Measurements from ENCODE around the gene ZBTB11. TPM values are rescaled to one million over a fixed set of nuclear protein-coding genes. Genes with fewer than 3 reads are reported as not detected.

ZBTB11 gene
- total RNA-seq, 1 experiment from 2014 or later, result 14.8 TPM

GRCh38 chr3:101724329-101725193 is 47.6 kb upstream of the ZBTB11 start, which contains the start of gene CEP97:
CEP97 (plus strand) TSS chr3:101724614; CDS start chr3:101724677, 63 bp downstream.
- H3K27ac ChIP-seq (ENCODE audit: insufficient read length, low read depth, low read length), result no peak within 1 kb of the TSS

More at GRCh38 chr3:101724329-101725193, 47.6 kb upstream of the ZBTB11 start, which contains the start of gene CEP97:
- no peak for TF ChIP-seq CTCF (conservative IDR thresholded peaks at IDR 0.05)
- Histone ChIP-seq H2BK5ac (ENCODE audit: insufficient read length, low read length) (no peak within 1 kb of the TSS), H3K79me2 (ENCODE audit: insufficient read depth, low read length) (no peaks in the 10 kb centered on the region), H3K56ac (ENCODE audit: insufficient read length, low read depth, low read length) (no peak within 1 kb of the TSS), H2BK20ac (ENCODE audit: low read depth, low read length, poor library complexity, severe bottlenecking) (no peak within 1 kb of the TSS), H4K91ac (ENCODE audit: insufficient read length, low read depth, low read length) (no peak within 1 kb of the TSS), H3K27me3 (ENCODE audit: insufficient read depth, low read length) (no peaks in the 10 kb centered on the region), H2BK12ac (ENCODE audit: insufficient read length, low read depth, low read length) (no peak within 1 kb of the TSS), H3K23ac (ENCODE audit: insufficient read length, low read depth, low read length) (no peak within 1 kb of the TSS), H2AFZ (ENCODE audit: low read length) (peak within 1 kb of the TSS; percentile 88), H3K18ac (ENCODE audit: insufficient read length, low read depth, low read length) (no peak within 1 kb of the TSS), H2BK120ac (ENCODE audit: low read depth, low read length, poor library complexity, severe bottlenecking) (no peak within 1 kb of the TSS), H2AK5ac (ENCODE audit: insufficient read length, low read length) (no peak within 1 kb of the TSS), H4K8ac (replicated peaks; ENCODE audit: insufficient read length, low read depth, low read length) (no peak within 1 kb of the TSS), H3K23me2 (ENCODE audit: insufficient read length, low read depth, low read length, poor library complexity, severe bottlenecking) (peaks cover 6% of the 10 kb centered on the region), H2BK15ac (ENCODE audit: low read depth, low read length) (no peak within 1 kb of the TSS), H3K4me2 (ENCODE audit: insufficient read depth, insufficient read length, low read length) (peak within 1 kb of the TSS; percentile 75), H4K5ac (ENCODE audit: insufficient read length, low read depth, low read length) (no peak within 1 kb of the TSS), H3T11ph (ENCODE audit: low read length) (no peak within 1 kb of the TSS), H4K20me1 (ENCODE audit: control insufficient read depth, insufficient read depth, insufficient read length) (no peaks in the 10 kb centered on the region), H3K79me1 (ENCODE audit: insufficient read depth, low read depth, low read length, poor library complexity, severe bottlenecking) (peaks cover 3% of the 10 kb centered on the region), H3K9ac (ENCODE audit: extremely low read depth, insufficient read length, low read length) (peak within 1 kb of the TSS; percentile 74), H3K9me3 (ENCODE audit: control insufficient read depth, low read depth, low read length) (no peaks in the 10 kb centered on the region), H3K4ac (ENCODE audit: low read depth, low read length) (no peak within 1 kb of the TSS), H3K14ac (ENCODE audit: insufficient read depth, low read length) (peak within 1 kb of the TSS; percentile 40; the same call in 1 of the 2 replicates), H3K4me1 (ENCODE audit: insufficient read depth, low read length) (no peaks in the 10 kb centered on the region)
- peak; percentile 93 for DNase-seq
- no CpG with 5 or more reads among the region's 49 CpGs for WGBS (ENCODE audit: extremely low coverage, insufficient read length, low lambda C conversion rate)
- H3K36me3 Mint-ChIP-seq (ENCODE audit: insufficient read depth in 1 of 3, low read depth in 3 of 3), result peaks cover 2 to 26% (median 17%) of the 10 kb centered on the region in 3 experiments; a peak in 6 of 7 replicates
- peaks cover 15 to 21% of the 10 kb centered on the region in 2 experiments for H3K4me1 Mint-ChIP-seq
- peak within 1 kb of the TSS; percentile 97 to 98 for H3K4me3 Mint-ChIP-seq
- H3K27me3 Mint-ChIP-seq (ENCODE audit: low read depth), result no peaks in the 10 kb centered on the region
- H3K27ac Mint-ChIP-seq, result peak within 1 kb of the TSS; percentile 93 to 98 (median 95)
- H3K9me3 Mint-ChIP-seq, result no peaks in the 10 kb centered on the region

Measured in H9 (cell line).